ENCODE data around the gene KIRREL3.

DNA sequence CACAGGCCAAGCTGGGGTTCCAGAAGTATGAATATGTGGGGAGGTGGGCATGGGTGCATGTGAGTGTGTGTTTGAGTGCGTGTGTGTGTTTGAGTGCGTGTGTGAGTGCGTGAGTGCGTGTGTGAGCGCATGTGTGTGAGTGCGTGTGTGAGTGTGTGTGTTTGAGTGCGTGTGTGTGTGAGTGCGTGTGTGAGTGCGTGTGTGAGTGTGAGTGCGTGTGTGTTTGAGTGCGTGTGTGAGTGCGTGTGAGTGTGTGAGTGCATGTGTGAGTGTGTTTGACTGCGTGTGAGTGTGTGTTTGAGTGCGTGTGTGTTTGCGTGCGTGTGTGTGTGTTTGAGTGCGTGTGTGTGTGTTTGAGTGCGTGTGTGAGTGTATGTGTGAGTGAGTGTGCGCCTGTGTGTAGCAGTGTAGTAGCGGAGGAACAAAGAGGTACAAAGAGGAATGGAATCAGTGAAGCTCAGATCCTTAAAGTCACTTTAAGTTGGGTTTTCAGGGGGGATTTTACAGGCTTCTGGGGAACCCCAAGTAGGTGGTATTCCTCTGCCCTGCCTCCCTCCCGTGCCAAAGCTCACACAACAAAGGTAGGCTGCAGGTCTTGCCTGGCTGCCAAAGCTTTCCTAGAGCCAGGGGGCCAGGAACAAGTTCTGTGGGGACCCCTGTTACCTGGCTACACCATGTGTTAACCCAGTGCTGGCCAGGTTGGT lies 137.1 kb downstream of the KIRREL3 start:
- TF ChIP-seq EZH2 (IDR thresholded peaks at IDR 0.05; ENCODE audit: insufficient read depth, poor library complexity, severe bottlenecking), result no peak
- no peak for TF ChIP-seq EZH2phosphoT487 (IDR thresholded peaks at IDR 0.05; ENCODE audit: insufficient read depth, low read depth)
